GM19463 (cell line): Measurements from ENCODE around the gene C2orf74.
"Not testable (repeated sequence)": the region's sequence is repeated elsewhere in the genome, so short reads cannot be mapped to it uniquely, and the experiment has no call there.

Source experiments
- ATAC-seq: cut with Tn5 transposase; IDR thresholded peaks from one replicate; pipeline ENCODE4 v1.9.1; 2021; ENCODE audit warnings: mild to moderate bottlenecking, moderate library complexity; ENCODE audit not compliant: unreplicated experiment

Gene C2orf74

DNA sequence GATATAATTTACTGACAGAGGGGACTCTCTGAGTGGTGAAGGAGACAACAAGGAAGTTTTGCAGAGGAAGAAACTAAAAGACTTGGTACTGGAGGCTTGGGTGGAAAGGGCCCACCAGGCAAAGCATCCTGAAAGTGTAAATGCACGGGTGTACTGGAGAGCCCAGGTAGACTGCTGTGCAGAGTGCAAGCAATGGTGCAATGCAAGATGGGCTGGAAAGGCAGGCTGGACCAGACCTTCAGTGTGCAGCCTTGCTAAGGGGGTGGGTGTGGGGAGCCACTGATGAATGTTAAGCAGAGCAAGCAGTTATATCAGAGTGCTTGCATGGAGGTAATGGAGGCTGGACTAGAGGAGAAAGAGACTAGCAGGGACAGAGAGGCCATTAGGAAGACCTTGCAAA, 10.7 kb downstream of the C2orf74 start:
- ATAC-seq: no peak

DNA sequence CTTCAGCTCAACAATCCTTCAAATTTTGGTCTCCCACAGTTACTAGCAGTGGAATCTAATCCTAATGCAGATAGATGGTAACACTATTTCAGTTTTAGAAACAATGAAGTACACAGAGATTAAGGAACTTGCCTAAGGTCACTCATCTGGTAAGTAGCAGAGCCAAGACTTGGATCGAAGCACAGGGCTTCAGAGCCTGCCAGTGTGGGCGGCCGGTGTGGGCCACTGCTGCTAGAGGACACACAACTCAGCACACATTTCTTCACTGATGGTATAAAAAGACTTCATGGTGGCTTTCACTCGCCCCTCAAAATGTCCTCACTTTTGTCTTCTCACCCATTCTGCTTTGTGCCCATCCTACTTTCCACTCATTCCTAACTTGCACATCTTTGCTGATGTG, 11.1 kb downstream of the C2orf74 start:
- ATAC-seq: no peak

DNA sequence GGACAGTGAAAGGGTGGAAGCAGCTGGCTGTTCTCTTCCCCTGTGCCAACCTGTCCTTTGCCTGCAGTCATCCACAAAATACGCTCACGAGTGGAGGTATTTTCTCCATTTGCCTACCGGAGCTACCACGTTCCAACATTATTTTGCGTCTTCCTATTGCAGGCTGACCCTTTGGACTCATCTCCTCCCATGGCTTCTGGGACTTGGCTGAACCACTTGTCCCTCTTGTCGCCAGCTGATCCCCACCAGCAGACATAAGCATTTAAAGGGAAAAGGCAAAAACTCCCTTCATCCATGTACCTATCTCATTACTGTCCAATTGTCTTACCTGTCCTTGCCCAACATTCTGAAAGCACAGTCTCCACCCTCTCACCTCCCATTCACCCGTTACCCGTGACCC, 13.0 kb downstream of the C2orf74 start:
- ATAC-seq: no peak

GRCh38 chr2:61176755-61177726, 15.1 kb downstream of the C2orf74 start:
- ATAC-seq: peak; percentile 85

DNA sequence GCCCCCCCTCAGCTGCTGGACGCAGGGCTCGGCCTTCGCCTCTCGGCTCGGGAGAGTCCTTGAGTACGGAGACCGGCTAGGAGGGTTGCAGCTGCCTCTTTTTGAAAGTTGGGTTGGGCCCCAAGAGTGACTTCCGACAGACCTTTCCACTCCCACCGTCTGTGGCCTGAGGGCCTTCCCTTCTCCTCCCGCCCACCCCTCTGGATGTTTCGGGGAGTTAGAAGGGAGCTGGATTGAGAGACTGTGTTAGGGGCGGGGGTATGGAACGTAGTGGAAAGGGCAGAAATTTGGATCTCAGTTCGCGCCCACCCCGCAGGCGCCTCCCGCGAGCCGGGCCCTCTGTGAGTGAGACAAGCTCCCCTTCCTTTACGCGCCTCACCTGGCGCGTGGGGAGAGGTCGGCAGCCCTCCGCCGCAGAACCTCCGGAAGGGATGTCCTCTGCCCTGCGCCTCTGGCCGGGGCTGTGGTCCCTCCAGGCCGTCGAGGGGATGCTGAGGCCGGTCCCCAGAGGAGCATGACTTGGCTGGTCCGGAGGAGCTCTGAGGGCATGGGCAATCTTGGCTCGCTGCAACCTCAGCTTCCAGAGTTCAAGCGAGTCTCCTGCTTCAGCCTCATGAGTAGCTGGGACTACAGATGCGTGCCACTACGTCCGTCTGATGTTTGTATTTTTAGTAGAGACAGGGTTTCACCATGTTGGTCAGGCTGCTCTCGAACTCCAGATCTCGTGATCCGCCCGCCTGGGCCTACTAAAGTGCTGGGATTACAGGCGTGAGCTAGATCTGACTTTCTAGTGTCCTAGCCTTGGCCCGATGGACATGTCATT, 15.9 kb downstream of the C2orf74 start:
- ATAC-seq: peak; percentile 24

- no peak for ATAC-seq
Observed at GRCh38 chr2:61178603-61179545, 16.9 kb downstream of the C2orf74 start.

DNA sequence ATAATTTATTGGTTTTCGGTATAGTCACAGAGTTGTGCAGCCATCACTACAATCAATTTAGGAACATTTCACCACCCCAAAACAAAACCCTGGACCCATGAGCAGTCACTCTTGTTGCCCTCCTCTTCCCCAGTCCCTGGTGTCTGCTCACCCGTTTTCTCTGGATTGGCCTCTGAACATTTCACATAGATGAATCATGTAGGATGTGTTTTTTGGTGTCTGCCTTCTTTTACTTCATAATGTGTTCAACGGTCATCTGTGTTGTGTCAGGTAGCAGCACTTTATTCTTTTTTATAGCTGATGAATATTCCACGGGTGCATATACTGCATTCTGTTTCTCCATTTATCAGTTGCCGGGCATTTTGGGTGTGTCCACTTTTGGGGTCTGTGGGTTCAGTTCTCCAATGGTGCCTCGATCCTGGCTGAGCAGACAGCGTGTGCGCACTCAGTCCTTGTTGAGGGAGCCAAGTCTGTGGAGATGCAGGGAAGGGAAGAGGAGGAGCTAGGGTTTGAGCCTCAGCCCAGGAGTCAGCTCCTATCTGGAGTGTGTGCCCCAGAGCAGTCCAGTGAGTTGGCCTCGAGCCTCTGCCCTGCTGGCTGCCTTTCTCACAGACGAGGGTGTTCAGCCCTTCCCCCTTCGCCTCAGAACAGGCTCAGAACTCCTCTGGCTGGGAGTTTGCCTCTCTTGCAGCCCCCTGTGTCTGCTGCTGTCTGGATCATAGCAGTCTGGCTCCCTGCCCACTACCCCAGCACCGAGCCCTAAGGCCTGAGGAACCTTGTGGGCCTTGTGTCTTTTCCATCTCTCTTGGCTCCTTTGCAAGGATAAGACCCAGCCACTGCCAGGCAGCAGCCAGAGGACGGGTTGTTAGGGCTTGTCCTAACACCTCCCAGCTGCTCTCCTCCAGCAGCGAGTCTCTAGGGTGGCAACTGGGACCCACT, 18.0 kb downstream of the C2orf74 start:
- no peak for ATAC-seq

- no peak for ATAC-seq
Observed at GRCh38 chr2:61180686-61181085, 18.7 kb downstream of the C2orf74 start.

- no peak for ATAC-seq
Observed at GRCh38 chr2:61181382-61182058, 19.5 kb downstream of the C2orf74 start.

GRCh38 chr2:61182059-61182383, 20.0 kb downstream of the C2orf74 start:
- ATAC-seq: no peak

- no peak for ATAC-seq
Observed at GRCh38 chr2:61183795-61184194, 21.8 kb downstream of the C2orf74 start.

GRCh38 chr2:61184263-61184662, 22.3 kb downstream of the C2orf74 start:
- no peak for ATAC-seq

DNA sequence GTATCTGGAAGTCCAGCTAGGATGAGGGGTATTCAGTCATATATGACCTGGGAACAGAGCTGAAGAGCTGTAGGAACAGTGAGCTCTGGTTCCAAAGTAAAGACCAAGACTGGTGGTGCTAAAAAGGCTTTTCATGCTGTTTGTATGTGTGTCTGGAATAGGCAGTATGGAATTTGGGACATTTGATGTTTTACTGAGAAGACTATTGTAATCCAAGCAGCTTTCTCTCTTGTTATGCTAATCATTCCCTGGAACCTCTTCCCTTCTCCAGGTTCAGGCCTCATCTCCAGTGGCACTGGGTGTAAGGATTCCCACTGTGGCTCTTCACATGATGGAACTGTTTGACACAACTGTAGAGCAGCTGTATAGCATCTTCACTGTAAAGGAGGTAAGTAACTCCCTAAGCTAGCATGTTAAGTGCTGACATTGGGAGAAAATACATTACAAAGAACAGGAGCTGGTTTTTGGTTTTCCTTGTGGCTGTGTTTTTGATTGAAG, 23.3 kb downstream of the C2orf74 start:
- ATAC-seq: no peak

DNA sequence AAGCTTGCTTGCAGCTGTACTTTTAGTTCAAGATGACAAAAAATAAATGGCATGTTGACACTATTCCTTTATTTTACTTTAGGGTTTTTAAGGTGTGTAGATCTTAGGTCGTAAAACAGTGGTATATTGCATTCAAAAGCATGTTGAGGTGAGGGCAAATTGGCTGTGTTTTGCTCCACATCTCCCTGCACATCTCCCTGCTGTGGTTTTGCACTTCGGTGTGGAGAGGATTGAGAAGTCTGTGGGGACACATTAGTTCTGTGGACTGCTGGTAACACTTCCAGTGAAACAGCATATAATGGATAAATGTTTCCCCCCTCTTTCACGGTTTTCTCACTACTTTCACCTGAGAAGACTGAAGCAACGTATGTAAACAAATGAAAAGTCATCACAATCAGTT, 25.1 kb downstream of the C2orf74 start:
- no peak for ATAC-seq

- no peak for ATAC-seq
Observed at GRCh38 chr2:61193670-61194561, 31.9 kb downstream of the C2orf74 start.

DNA sequence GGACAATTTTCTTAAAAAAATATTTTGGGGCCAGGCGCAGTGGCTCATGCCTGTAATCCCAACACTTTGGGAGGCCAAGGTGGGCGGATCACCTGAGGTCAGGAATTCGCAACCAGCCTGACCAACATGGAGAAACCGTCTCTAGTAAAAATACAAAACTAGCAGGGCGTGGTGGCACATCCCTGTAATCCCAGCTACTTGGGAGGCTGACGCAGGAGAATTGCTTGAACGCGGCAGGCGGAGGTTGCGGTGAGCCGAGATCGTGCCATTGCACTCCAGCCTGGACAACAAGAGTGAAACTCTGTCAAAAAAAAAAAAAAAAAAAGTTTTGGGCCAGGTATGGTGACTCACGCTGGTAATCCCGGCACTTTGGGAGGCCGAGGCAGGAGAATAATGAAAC, 32.7 kb downstream of the C2orf74 start:
- ATAC-seq: not testable (repeated sequence)

GRCh38 chr2:61196671-61197070, 34.7 kb downstream of the C2orf74 start:
- ATAC-seq: no peak

DNA sequence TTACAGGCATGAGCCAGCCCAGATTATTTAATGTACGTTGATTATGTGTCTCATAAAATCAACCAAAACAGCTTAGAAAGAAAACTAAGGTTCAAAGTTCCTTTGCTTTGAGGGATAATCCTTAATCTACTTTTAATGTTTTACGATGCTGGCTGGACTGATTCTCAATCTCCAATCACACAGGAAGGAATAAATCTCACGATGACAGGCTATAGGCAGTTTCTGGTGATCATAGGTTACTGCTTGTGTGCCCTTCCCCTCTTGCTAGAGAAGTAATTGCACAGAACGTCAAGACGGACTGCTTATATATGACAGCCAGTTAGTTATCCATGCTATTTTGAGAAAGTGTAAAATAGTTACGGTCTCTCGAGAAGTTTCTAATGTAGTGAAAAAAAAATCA, 43.1 kb downstream of the C2orf74 start:
- ATAC-seq: no peak
